A673 (cell line): Measurements from ENCODE around the gene LIPM. TPM values are rescaled to one million over a fixed set of nuclear protein-coding genes. Genes with fewer than 3 reads are reported as not detected.
"Not testable (repeated sequence)": the region's sequence is repeated elsewhere in the genome, so short reads cannot be mapped to it uniquely, and the experiment has no call there.

Experiments used
- BruUV-seq: library from RNA; stranded (reverse); fragments of 400-500 nt; replicated peaks from 2 replicates; lab custom pipeline; 2021; lab: Mats Ljungman, UMichigan
- CTCF ChIA-PET: fragments of 300-600 bp; sonication (Branson Sonifier 250); formaldehyde crosslinking; loops from one replicate; lab custom pipeline; 2022; ENCODE audit warnings: antibody characterized with exemption; lab: Charles Lee
- POLR2A ChIA-PET: fragments of 300-600 bp; sonication (Branson Sonifier 250); formaldehyde crosslinking; loops from one replicate; lab custom pipeline; 2022; ENCODE audit warnings: antibody characterized with exemption; ENCODE audit not compliant: low non-redundant PET; lab: Charles Lee
- DNase-seq: peaks from one replicate; pipeline ENCODE4 v3.0.0-alpha.2; 2015; ENCODE audit warnings: low spot score
- H3K27ac ChIP-seq: fragments of 200-600 bp; sonication (generic); 2 replicates; pipeline ENCODE4 v1.5.1; 2016; ENCODE audit warnings: mixed run types, low read depth, mild to moderate bottlenecking, mixed read lengths, antibody characterized with exemption, low read length; ENCODE audit not compliant: poor library complexity, severe bottlenecking
- H3K27me3 ChIP-seq: fragments of 200-600 bp; sonication (generic); replicated peaks from 2 replicates; pipeline ENCODE4 v1.6.1; 2017; ENCODE audit warnings: mixed run types, low read depth, mild to moderate bottlenecking, mixed read lengths, antibody characterized with exemption, low read length; ENCODE audit not compliant: insufficient read depth, poor library complexity
- H3K36me3 ChIP-seq: fragments of 200-600 bp; sonication (generic); 2 replicates; pipeline ENCODE4 v1.6.1; 2016; ENCODE audit warnings: mixed run types, mild to moderate bottlenecking, mixed read lengths, antibody characterized with exemption, low read length; ENCODE audit not compliant: insufficient read depth, poor library complexity, severe bottlenecking
- H3K4me1 ChIP-seq: fragments of 200-600 bp; sonication (generic); 2 replicates; pipeline ENCODE4 v1.6.1; 2017; ENCODE audit warnings: mixed run types, mild to moderate bottlenecking, mixed read lengths, antibody characterized with exemption, low read length; ENCODE audit not compliant: insufficient read depth, poor library complexity, severe bottlenecking
- H3K4me3 ChIP-seq: fragments of 200-600 bp; sonication (generic); 2 replicates; pipeline ENCODE4 v1.5.1; 2016; ENCODE audit warnings: low read depth, mixed run types, mild to moderate bottlenecking, mixed read lengths, low read length; ENCODE audit not compliant: poor library complexity, severe bottlenecking
- H3K9me3 ChIP-seq: fragments of 200-600 bp; sonication (generic); 2 replicates; pipeline ENCODE4 v1.6.1; 2016; ENCODE audit warnings: mixed run types, low read depth, mild to moderate bottlenecking, mixed read lengths, antibody characterized with exemption, low read length; ENCODE audit not compliant: poor library complexity, severe bottlenecking
- EZH2 ChIP-seq: fragments of 200-600 bp; sonication (generic); IDR thresholded peaks from 2 replicates; pipeline ENCODE4 v1.6.1; 2017; ENCODE audit warnings: borderline replicate concordance, low read depth, mild to moderate bottlenecking, mixed read lengths, antibody characterized with exemption, low read length; ENCODE audit not compliant: poor library complexity, severe bottlenecking
- intact Hi-C: fragments of 100-400 bp; cut with micrococcal nuclease; formaldehyde crosslinking; loops from one replicate; pipeline ENCODE4 v1.10.0; 2022; ENCODE audit not compliant: unreplicated experiment
- total RNA-seq: library from RNA; stranded (reverse); gene quantifications from 2 replicates; pipeline ENCODE4 v1.2.3, GENCODE V29; 2021
- TF ChIP-seq, protein P1 (sequence below): fragments of 300-800, 200-600 bp; sonication (generic); conservative IDR thresholded peaks from 2 replicates; pipeline ENCODE4 v1.5.1; 2017; ENCODE audit warnings: low read depth, mild to moderate bottlenecking, antibody characterized with exemption, low read length, moderate library complexity, mixed read lengths

The LIPM gene
- total RNA-seq, 1 experiment from 2014 or later: not detected

DNA sequence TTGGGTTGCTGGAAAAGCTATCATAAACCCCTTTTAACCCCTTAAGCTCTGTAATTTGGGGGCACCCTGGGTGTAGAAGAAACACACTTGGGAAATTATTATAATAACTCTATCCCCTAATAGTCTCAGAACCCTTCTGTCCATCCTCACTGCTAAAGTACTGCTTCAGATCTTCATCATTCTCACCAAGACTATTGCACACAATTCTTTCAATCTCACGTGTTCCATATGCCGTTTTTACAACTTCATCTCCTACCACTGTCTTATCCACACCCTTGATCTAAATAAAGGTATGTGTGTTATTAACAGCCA is 33.3 kb downstream of the LIPM start:
- H3K4me1 ChIP-seq: no peaks in the 10 kb centered on the region
- no peaks in the 10 kb centered on the region for H3K36me3 ChIP-seq
- H3K27me3 ChIP-seq: no peaks in the 10 kb centered on the region
- POLR2A ChIA-PET: interaction anchor here (0.5 to 0.7 kb wide), 2 partner anchors 96 to 333 kb away, joined by 3 to 5 read pairs; no protein-coding TSS in a partner anchor
- H3K4me3 ChIP-seq: no peak overlapping the region
- CTCF ChIA-PET: interaction anchor here (0.5 to 3.9 kb wide), 6 partner anchors 9 to 155 kb away, joined by 3 to 74 read pairs (median 3); partner anchors contain the start of gene FAS
- no TSS peak for BruUV-seq
- intact Hi-C loops: loop anchor here (1.0 to 5.0 kb wide), 4 partner anchors 46 to 193 kb away; partner anchors contain the start of gene STAMBPL1
- H3K27ac ChIP-seq: no peak overlapping the region
- TF ChIP-seq, protein P1, sequence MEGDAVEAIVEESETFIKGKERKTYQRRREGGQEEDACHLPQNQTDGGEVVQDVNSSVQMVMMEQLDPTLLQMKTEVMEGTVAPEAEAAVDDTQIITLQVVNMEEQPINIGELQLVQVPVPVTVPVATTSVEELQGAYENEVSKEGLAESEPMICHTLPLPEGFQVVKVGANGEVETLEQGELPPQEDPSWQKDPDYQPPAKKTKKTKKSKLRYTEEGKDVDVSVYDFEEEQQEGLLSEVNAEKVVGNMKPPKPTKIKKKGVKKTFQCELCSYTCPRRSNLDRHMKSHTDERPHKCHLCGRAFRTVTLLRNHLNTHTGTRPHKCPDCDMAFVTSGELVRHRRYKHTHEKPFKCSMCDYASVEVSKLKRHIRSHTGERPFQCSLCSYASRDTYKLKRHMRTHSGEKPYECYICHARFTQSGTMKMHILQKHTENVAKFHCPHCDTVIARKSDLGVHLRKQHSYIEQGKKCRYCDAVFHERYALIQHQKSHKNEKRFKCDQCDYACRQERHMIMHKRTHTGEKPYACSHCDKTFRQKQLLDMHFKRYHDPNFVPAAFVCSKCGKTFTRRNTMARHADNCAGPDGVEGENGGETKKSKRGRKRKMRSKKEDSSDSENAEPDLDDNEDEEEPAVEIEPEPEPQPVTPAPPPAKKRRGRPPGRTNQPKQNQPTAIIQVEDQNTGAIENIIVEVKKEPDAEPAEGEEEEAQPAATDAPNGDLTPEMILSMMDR: no peak
- TF ChIP-seq EZH2: no peak
- DNase-seq: no peak
- no peaks in the 10 kb centered on the region for H3K9me3 ChIP-seq

DNA sequence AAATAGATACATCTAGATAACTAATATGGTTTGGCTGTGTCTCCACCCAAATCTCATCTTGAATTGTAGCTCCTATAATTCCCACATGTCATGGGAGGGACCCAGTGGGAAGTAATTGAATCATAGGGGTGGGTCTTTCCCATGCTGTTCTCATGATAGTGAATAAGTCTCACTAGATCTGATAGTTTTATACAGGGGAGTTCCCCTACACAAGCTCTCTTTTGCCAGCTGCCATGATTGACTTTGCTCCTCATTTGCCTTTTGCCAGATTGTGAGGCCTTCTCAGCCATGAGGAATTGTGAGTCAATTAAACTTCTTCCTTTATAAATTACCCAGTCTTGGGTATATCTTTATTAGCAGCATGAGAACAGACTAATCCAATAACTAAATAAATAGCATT is 35.1 kb downstream of the LIPM start:
- peak; percentile 17 for DNase-seq
- intact Hi-C loops: loop anchor here (1.0 to 5.0 kb wide), 3 partner anchors 45 to 380 kb away; partner anchors contain the start of gene STAMBPL1
- BruUV-seq, H3K4me1 ChIP-seq, POLR2A ChIA-PET, H3K4me3 ChIP-seq, H3K9me3 ChIP-seq, H3K27me3 ChIP-seq, H3K27ac ChIP-seq, H3K36me3 ChIP-seq: not testable (repeated sequence)
- CTCF ChIA-PET: interaction anchor here (3.9 kb wide), 1 partner anchor 94 kb away, joined by 74 read pairs; no protein-coding TSS in a partner anchor

DNA sequence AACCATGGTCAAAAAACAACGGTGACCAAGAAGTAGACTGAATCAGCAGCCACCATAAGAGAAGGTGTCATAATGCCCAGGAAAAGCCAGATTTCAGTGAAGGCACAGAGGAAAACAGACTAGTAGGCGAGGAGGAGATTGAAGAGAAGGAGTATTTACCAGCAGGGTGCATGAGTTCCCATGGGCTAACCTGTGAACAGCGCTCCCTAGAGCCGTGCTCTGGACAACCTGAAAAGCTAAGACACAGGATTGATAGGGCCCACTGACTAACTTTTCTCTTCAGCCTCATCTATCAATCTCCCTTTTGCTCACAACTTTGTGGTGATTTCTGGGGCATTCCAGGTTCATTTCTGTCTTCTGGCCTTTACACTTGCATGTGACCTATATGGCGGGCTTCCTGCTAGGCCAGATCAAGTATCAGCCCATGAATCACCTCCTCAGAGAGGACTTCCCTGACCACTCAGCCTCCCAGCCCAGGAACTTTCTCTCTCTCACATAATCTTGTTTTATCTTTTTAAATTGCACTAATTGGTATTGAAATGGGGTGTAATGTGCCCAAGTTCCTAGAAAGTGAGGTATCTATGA is 36.3 kb downstream of the LIPM start:
- intact Hi-C loops: loop anchor here (5.0 kb wide), 1 partner anchor 43 kb away; the partner anchor contains the start of gene STAMBPL1
- CTCF ChIA-PET: interaction anchor here (0.5 kb wide), 1 partner anchor 91 kb away, joined by 4 read pairs; no protein-coding TSS in a partner anchor

More for the DNA sequence above, 36.3 kb downstream of the LIPM start:
- Histone ChIP-seq H3K27me3 (no peaks in the 10 kb centered on the region), H3K9me3 (no peaks in the 10 kb centered on the region), H3K36me3 (no peaks in the 10 kb centered on the region), H3K27ac (no peak overlapping the region), H3K4me1 (no peaks in the 10 kb centered on the region), H3K4me3 (no peak overlapping the region)
- TF ChIP-seq EZH2: no peak
- TF ChIP-seq, protein P1: no peak
- DNase-seq: no peak
- POLR2A ChIA-PET: no interaction called here
- no TSS peak for BruUV-seq
